Ishikawa (cell line): Measurements from ENCODE around the gene NRCAM.

Experiments used
- EGR1 ChIP-seq: IDR thresholded peaks from 2 replicates; pipeline ENCODE4 v1.6.1; 2012
- EP300 ChIP-seq: IDR thresholded peaks from 2 replicates; pipeline ENCODE4 v1.6.1; 2012; ENCODE audit warnings: borderline replicate concordance
- FOXM1 ChIP-seq: IDR thresholded peaks from 2 replicates; pipeline ENCODE4 v1.6.1; 2012; ENCODE audit warnings: low read depth, borderline replicate concordance
- RAD21 ChIP-seq: IDR thresholded peaks from 2 replicates; pipeline ENCODE4 v1.6.1; 2012; ENCODE audit warnings: low read depth
- TAF1 ChIP-seq: IDR thresholded peaks from 2 replicates; pipeline ENCODE4 v1.6.1; 2012; ENCODE audit warnings: low read depth, mild to moderate bottlenecking
- TCF12 ChIP-seq: IDR thresholded peaks from 2 replicates; pipeline ENCODE4 v1.6.1; 2012; ENCODE audit warnings: low read depth
- TEAD4 ChIP-seq: IDR thresholded peaks from 2 replicates; pipeline ENCODE4 v1.6.1; 2012
- YY1 ChIP-seq: IDR thresholded peaks from 2 replicates; pipeline ENCODE4 v1.6.1; 2012; ENCODE audit warnings: low read depth
- ZBTB7A ChIP-seq: IDR thresholded peaks from 2 replicates; pipeline ENCODE4 v1.6.1; 2012; ENCODE audit warnings: low read depth
- TF ChIP-seq, protein P1 (sequence below): IDR thresholded peaks from 2 replicates; pipeline ENCODE4 v1.6.1; 2012
- TF ChIP-seq, protein P2 (sequence below): IDR thresholded peaks from 2 replicates; pipeline ENCODE4 v1.6.1; 2012; ENCODE audit warnings: low read depth, mild to moderate bottlenecking
- TF ChIP-seq, protein P3 (sequence below): IDR thresholded peaks from 2 replicates; pipeline ENCODE4 v1.6.1; 2012

DNA sequence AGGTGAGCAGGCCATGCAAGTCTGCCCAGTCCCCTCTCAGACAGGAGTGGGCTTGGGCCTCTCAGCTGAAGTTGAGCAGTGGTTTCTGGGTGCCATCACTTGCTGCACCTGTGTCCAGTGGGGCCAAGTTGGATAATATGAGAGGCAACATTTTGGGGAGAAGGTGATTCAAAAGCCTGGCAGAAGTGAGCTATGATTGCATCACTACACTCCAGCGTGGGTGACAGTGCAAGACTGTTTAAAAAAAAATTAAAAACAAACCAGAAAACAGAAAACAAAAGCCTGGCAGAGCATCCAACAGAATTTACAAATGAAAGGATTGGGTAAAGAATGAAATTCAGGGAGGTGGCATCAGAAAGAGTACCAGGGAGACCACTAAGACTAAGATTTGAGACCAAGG lies 204.5 kb downstream of the NRCAM start:
- no peak for TF ChIP-seq YY1
- TF ChIP-seq, protein P1, sequence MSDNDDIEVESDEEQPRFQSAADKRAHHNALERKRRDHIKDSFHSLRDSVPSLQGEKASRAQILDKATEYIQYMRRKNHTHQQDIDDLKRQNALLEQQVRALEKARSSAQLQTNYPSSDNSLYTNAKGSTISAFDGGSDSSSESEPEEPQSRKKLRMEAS: no peak
- no peak for TF ChIP-seq ZBTB7A
- TF ChIP-seq RAD21: no peak
- no peak for TF ChIP-seq EP300
- TF ChIP-seq FOXM1: no peak
- TF ChIP-seq EGR1: no peak
- TF ChIP-seq, protein P2, sequence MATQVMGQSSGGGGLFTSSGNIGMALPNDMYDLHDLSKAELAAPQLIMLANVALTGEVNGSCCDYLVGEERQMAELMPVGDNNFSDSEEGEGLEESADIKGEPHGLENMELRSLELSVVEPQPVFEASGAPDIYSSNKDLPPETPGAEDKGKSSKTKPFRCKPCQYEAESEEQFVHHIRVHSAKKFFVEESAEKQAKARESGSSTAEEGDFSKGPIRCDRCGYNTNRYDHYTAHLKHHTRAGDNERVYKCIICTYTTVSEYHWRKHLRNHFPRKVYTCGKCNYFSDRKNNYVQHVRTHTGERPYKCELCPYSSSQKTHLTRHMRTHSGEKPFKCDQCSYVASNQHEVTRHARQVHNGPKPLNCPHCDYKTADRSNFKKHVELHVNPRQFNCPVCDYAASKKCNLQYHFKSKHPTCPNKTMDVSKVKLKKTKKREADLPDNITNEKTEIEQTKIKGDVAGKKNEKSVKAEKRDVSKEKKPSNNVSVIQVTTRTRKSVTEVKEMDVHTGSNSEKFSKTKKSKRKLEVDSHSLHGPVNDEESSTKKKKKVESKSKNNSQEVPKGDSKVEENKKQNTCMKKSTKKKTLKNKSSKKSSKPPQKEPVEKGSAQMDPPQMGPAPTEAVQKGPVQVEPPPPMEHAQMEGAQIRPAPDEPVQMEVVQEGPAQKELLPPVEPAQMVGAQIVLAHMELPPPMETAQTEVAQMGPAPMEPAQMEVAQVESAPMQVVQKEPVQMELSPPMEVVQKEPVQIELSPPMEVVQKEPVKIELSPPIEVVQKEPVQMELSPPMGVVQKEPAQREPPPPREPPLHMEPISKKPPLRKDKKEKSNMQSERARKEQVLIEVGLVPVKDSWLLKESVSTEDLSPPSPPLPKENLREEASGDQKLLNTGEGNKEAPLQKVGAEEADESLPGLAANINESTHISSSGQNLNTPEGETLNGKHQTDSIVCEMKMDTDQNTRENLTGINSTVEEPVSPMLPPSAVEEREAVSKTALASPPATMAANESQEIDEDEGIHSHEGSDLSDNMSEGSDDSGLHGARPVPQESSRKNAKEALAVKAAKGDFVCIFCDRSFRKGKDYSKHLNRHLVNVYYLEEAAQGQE: no peak
- TF ChIP-seq TAF1: no peak
- TF ChIP-seq TEAD4: no peak
- no peak for TF ChIP-seq TCF12
- TF ChIP-seq, protein P3, sequence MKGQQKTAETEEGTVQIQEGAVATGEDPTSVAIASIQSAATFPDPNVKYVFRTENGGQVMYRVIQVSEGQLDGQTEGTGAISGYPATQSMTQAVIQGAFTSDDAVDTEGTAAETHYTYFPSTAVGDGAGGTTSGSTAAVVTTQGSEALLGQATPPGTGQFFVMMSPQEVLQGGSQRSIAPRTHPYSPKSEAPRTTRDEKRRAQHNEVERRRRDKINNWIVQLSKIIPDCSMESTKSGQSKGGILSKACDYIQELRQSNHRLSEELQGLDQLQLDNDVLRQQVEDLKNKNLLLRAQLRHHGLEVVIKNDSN: no peak
